Dendritic cell treated with granulocyte-macrophage colony-stimulating factor and Interleukin-4, amounts not matched to agents 40 ng/mL and 50 ng/mL, for 4 days (primary cell): ENCODE measurements around the gene TMX1.

Experiments used
- H3K27ac Mint-ChIP-seq: one replicate; pipeline ENCODE4 v1.8.0; 2022; ENCODE audit warnings: mild to moderate bottlenecking, mixed read lengths
- H3K27me3 Mint-ChIP-seq: one replicate; pipeline ENCODE4 v1.8.0; 2022; ENCODE audit warnings: mild to moderate bottlenecking, mixed read lengths
- H3K36me3 Mint-ChIP-seq: one replicate; pipeline ENCODE4 v1.8.0; 2022; ENCODE audit warnings: low read depth, mixed read lengths
- H3K4me1 Mint-ChIP-seq: one replicate; pipeline ENCODE4 v1.8.0; 2022; ENCODE audit warnings: low read depth, mixed read lengths
- H3K4me3 Mint-ChIP-seq: one replicate; pipeline ENCODE4 v1.8.0; 2022; ENCODE audit warnings: mild to moderate bottlenecking, moderate library complexity, mixed read lengths
- H3K9me3 Mint-ChIP-seq: one replicate; pipeline ENCODE4 v1.8.0; 2022; ENCODE audit warnings: mixed read lengths
- intact Hi-C: fragments of 100-400 bp; cut with micrococcal nuclease; formaldehyde crosslinking; loops from one replicate; pipeline ENCODE4 v1.15.0; 2022

The TMX1 gene

GRCh38 chr14:51239813-51240803 lies at the start of gene TMX1:
Gene TMX1, plus strand, starts transcription at chr14:51240247. Its CDS starts 46 bp downstream, at chr14:51240293.
- Mint-ChIP-seq H3K4me1 (peaks cover 18% of the 10 kb centered on the region), H3K27ac (no peak within 1 kb of the TSS), H3K4me3 (no peak within 1 kb of the TSS), H3K36me3 (peaks cover 7% of the 10 kb centered on the region), H3K9me3 (no peaks in the 10 kb centered on the region), H3K27me3 (no peaks in the 10 kb centered on the region)
- intact Hi-C loops = loop anchor here (1.0 to 10.0 kb wide), 3 partner anchors 8 to 1655 kb away; partner anchors contain the start of genes PYGL and RPS29

- Mint-ChIP-seq H3K27ac (no peak overlapping the region), H3K36me3 (no peaks in the 10 kb centered on the region), H3K9me3 (no peaks in the 10 kb centered on the region), H3K4me1 (no peaks in the 10 kb centered on the region), H3K4me3 (no peak overlapping the region), H3K27me3 (peaks cover 3% of the 10 kb centered on the region)
- intact Hi-C loops = no loop called here
Observed at GRCh38 chr14:51201890-51202289, 38.2 kb upstream of the TMX1 start.

GRCh38 chr14:51202914-51203665 lies 37.0 kb upstream of the TMX1 start:
- H3K27ac Mint-ChIP-seq = no peak overlapping the region
- no peaks in the 10 kb centered on the region for H3K9me3 Mint-ChIP-seq
- intact Hi-C loops = no loop called here
- H3K4me1 Mint-ChIP-seq = no peaks in the 10 kb centered on the region
- H3K4me3 Mint-ChIP-seq = no peak overlapping the region
- no peaks in the 10 kb centered on the region for H3K36me3 Mint-ChIP-seq
- H3K27me3 Mint-ChIP-seq = peaks cover 3% of the 10 kb centered on the region

- intact Hi-C loops = no loop called here
- Mint-ChIP-seq H3K27ac (no peak overlapping the region), H3K4me1 (no peaks in the 10 kb centered on the region), H3K9me3 (no peaks in the 10 kb centered on the region), H3K36me3 (no peaks in the 10 kb centered on the region), H3K4me3 (no peak overlapping the region), H3K27me3 (peaks cover 3% of the 10 kb centered on the region)
Observed at GRCh38 chr14:51203881-51204280, 36.2 kb upstream of the TMX1 start.

- H3K9me3 Mint-ChIP-seq = no peaks in the 10 kb centered on the region
- no peak overlapping the region for H3K4me3 Mint-ChIP-seq
- H3K36me3 Mint-ChIP-seq = no peaks in the 10 kb centered on the region
- peaks cover under 1% of the 10 kb centered on the region for H3K27me3 Mint-ChIP-seq
- no peak overlapping the region for H3K27ac Mint-ChIP-seq
- intact Hi-C loops = no loop called here
- no peaks in the 10 kb centered on the region for H3K4me1 Mint-ChIP-seq
Observed at GRCh38 chr14:51205486-51205885, 34.6 kb upstream of the TMX1 start.

- Mint-ChIP-seq H3K36me3 (no peaks in the 10 kb centered on the region), H3K27me3 (no peaks in the 10 kb centered on the region), H3K4me1 (no peaks in the 10 kb centered on the region), H3K9me3 (no peaks in the 10 kb centered on the region), H3K27ac (no peak overlapping the region), H3K4me3 (no peak overlapping the region)
- intact Hi-C loops = no loop called here
Observed at GRCh38 chr14:51206462-51206861, 33.6 kb upstream of the TMX1 start.

- Mint-ChIP-seq H3K9me3 (no peaks in the 10 kb centered on the region), H3K36me3 (no peaks in the 10 kb centered on the region), H3K27me3 (no peaks in the 10 kb centered on the region), H3K27ac (no peak overlapping the region), H3K4me3 (no peak overlapping the region), H3K4me1 (no peaks in the 10 kb centered on the region)
- intact Hi-C loops = no loop called here
Observed at GRCh38 chr14:51207621-51208020, 32.4 kb upstream of the TMX1 start.

- Mint-ChIP-seq H3K36me3 (no peaks in the 10 kb centered on the region), H3K4me3 (no peak overlapping the region), H3K4me1 (no peaks in the 10 kb centered on the region), H3K9me3 (no peaks in the 10 kb centered on the region), H3K27me3 (no peaks in the 10 kb centered on the region), H3K27ac (no peak overlapping the region)
- intact Hi-C loops = no loop called here
Observed at GRCh38 chr14:51208982-51209381, 31.1 kb upstream of the TMX1 start.

- intact Hi-C loops = no loop called here
- Mint-ChIP-seq H3K4me1 (no peaks in the 10 kb centered on the region), H3K4me3 (no peak overlapping the region), H3K27ac (no peak overlapping the region), H3K27me3 (no peaks in the 10 kb centered on the region), H3K9me3 (no peaks in the 10 kb centered on the region), H3K36me3 (no peaks in the 10 kb centered on the region)
Observed at GRCh38 chr14:51209457-51209856, 30.6 kb upstream of the TMX1 start.

GRCh38 chr14:51210594-51210993 lies 29.5 kb upstream of the TMX1 start:
- no peaks in the 10 kb centered on the region for H3K27me3 Mint-ChIP-seq
- intact Hi-C loops = no loop called here
- H3K4me1 Mint-ChIP-seq = no peaks in the 10 kb centered on the region
- no peaks in the 10 kb centered on the region for H3K9me3 Mint-ChIP-seq
- H3K4me3 Mint-ChIP-seq = no peak overlapping the region
- no peak overlapping the region for H3K27ac Mint-ChIP-seq
- H3K36me3 Mint-ChIP-seq = no peaks in the 10 kb centered on the region

- no peak overlapping the region for H3K27ac Mint-ChIP-seq
- H3K36me3 Mint-ChIP-seq = no peaks in the 10 kb centered on the region
- H3K4me1 Mint-ChIP-seq = no peaks in the 10 kb centered on the region
- H3K9me3 Mint-ChIP-seq = no peaks in the 10 kb centered on the region
- H3K4me3 Mint-ChIP-seq = no peak overlapping the region
- no peaks in the 10 kb centered on the region for H3K27me3 Mint-ChIP-seq
- intact Hi-C loops = no loop called here
Observed at GRCh38 chr14:51211149-51211548, 28.9 kb upstream of the TMX1 start.

- Mint-ChIP-seq H3K27me3 (no peaks in the 10 kb centered on the region), H3K4me1 (no peaks in the 10 kb centered on the region), H3K27ac (no peak overlapping the region), H3K36me3 (no peaks in the 10 kb centered on the region), H3K9me3 (no peaks in the 10 kb centered on the region), H3K4me3 (no peak overlapping the region)
- intact Hi-C loops = no loop called here
Observed at GRCh38 chr14:51216602-51217001, 23.4 kb upstream of the TMX1 start.

- intact Hi-C loops = loop anchor here (2.0 kb wide), 1 partner anchor 265 kb away; no protein-coding TSS in a partner anchor
- no peak overlapping the region for H3K27ac Mint-ChIP-seq
Observed at GRCh38 chr14:51219473-51220448, 20.3 kb upstream of the TMX1 start.

More at GRCh38 chr14:51219473-51220448, 20.3 kb upstream of the TMX1 start:
- Mint-ChIP-seq H3K27me3 (no peaks in the 10 kb centered on the region), H3K4me1 (peaks cover 8% of the 10 kb centered on the region), H3K9me3 (no peaks in the 10 kb centered on the region), H3K4me3 (no peak overlapping the region), H3K36me3 (no peaks in the 10 kb centered on the region)
